Breast epithelium (tissue), 3 donors: ENCODE results near the gene SLC16A6.
"Not testable (repeated sequence)": the region's sequence is repeated elsewhere in the genome, so short reads cannot be mapped to it uniquely, and the experiment has no call there.

Experiments used
- POLR2A ChIP-seq: fragments of 450-650 bp; IDR thresholded peaks from one replicate; pipeline ENCODE4 v1.6.1; 2016; ENCODE audit warnings: antibody characterized with exemption, mild to moderate bottlenecking, moderate library complexity
- TF ChIP-seq, protein P1 (sequence below), 3 donors: fragments of 450-650 bp; IDR thresholded peaks; one replicate each; pipeline ENCODE4 v1.5.1; 2016 to 2017; ENCODE audit warnings: antibody characterized with exemption in 3 of 3, mild to moderate bottlenecking in 3 of 3, moderate library complexity in 3 of 3

DNA sequence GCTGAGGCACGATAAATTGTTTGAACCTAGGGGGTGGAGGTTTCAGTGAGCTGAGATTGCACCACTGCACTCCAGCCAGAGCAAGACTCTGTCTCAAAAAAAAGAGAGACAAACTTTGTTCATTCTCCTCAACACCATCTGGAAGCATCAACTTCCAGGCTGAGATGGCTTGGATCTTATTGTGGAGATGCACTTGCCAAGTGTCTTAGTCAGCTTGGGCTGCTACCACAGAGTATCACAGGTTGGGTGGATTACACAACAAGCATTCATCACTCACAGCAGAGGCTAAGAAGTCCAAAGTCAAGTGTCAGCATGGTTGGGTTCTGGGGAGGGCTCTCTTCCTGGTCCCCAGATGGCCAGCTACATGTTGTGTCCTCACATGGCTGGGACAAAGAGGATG is 58.2 kb downstream of the SLC16A6 start:
- TF ChIP-seq POLR2A: not testable (repeated sequence)
- TF ChIP-seq, protein P1, sequence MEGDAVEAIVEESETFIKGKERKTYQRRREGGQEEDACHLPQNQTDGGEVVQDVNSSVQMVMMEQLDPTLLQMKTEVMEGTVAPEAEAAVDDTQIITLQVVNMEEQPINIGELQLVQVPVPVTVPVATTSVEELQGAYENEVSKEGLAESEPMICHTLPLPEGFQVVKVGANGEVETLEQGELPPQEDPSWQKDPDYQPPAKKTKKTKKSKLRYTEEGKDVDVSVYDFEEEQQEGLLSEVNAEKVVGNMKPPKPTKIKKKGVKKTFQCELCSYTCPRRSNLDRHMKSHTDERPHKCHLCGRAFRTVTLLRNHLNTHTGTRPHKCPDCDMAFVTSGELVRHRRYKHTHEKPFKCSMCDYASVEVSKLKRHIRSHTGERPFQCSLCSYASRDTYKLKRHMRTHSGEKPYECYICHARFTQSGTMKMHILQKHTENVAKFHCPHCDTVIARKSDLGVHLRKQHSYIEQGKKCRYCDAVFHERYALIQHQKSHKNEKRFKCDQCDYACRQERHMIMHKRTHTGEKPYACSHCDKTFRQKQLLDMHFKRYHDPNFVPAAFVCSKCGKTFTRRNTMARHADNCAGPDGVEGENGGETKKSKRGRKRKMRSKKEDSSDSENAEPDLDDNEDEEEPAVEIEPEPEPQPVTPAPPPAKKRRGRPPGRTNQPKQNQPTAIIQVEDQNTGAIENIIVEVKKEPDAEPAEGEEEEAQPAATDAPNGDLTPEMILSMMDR (IDR thresholded peaks at IDR 0.05): not testable (repeated sequence)
